PC-9 (cell line): ENCODE results near the gene TAL2. TPM values are rescaled to one million over a fixed set of nuclear protein-coding genes. Genes with fewer than 3 reads are reported as not detected.

ENCODE experiments used
- BruUV-seq: library from RNA; stranded (reverse); fragments of 400-500 nt; replicated peaks from 2 replicates; lab custom pipeline; 2021; lab: Mats Ljungman, UMichigan
- CTCF ChIA-PET: fragments of 300-600 bp; sonication (Branson Sonifier 250); formaldehyde crosslinking; loops from one replicate; lab custom pipeline; 2022; ENCODE audit warnings: antibody characterized with exemption; lab: Charles Lee
- POLR2A ChIA-PET: fragments of 300-600 bp; sonication (Branson Sonifier 250); formaldehyde crosslinking; loops from one replicate; lab custom pipeline; 2022; ENCODE audit warnings: antibody characterized with exemption; ENCODE audit not compliant: unreplicated experiment; lab: Charles Lee
- DNase-seq, 2 experiments: peaks; one replicate each; pipeline versions ENCODE4 v3.0.0 to v3.0.0-alpha.2; 2015 to 2022; ENCODE audit warnings: mixed read lengths in 1 of 2
- H2AFZ ChIP-seq: fragments of 200-600 bp; sonication (generic); 2 replicates; pipeline ENCODE4 v1.8.1; 2017; ENCODE audit warnings: antibody characterized with exemption
- H3F3A ChIP-seq: fragments of 200-600 bp; sonication (generic); 2 replicates; pipeline ENCODE4 v1.8.1; 2017; ENCODE audit warnings: antibody characterized with exemption, mild to moderate bottlenecking, low read depth; ENCODE audit not compliant: insufficient read depth
- H3K27ac ChIP-seq: fragments of 200-600 bp; sonication (generic); 2 replicates; pipeline ENCODE4 v1.6.1; 2016; ENCODE audit warnings: mixed run types
- H3K27me3 ChIP-seq: fragments of 200-600 bp; sonication (generic); 2 replicates; pipeline ENCODE4 v1.6.1; 2016; ENCODE audit warnings: low read depth, mixed run types; ENCODE audit not compliant: insufficient read depth
- H3K36me3 ChIP-seq: fragments of 200-600 bp; sonication (generic); 2 replicates; pipeline ENCODE4 v1.6.1; 2016; ENCODE audit warnings: low read depth, mixed run types
- H3K4me1 ChIP-seq: fragments of 200-600 bp; sonication (generic); replicated peaks from 2 replicates; pipeline ENCODE4 v1.6.1; 2016; ENCODE audit warnings: mixed run types; ENCODE audit not compliant: insufficient read depth
- H3K4me2 ChIP-seq: fragments of 200-600 bp; sonication (generic); 2 replicates; pipeline ENCODE4 v1.6.1; 2017; ENCODE audit warnings: mixed run types
- H3K4me3 ChIP-seq: fragments of 200-600 bp; sonication (generic); 2 replicates; pipeline ENCODE4 v1.6.1; 2016; ENCODE audit warnings: mixed run types
- H3K79me2 ChIP-seq: fragments of 200-600 bp; sonication (generic); 2 replicates; pipeline ENCODE4 v1.6.1; 2017; ENCODE audit warnings: low read depth, mixed run types
- H3K9me2 ChIP-seq: fragments of 200-600 bp; sonication (generic); 2 replicates; pipeline ENCODE4 v1.8.1; 2017; ENCODE audit warnings: mild to moderate bottlenecking; ENCODE audit not compliant: insufficient read depth
- H3K9me3 ChIP-seq: fragments of 200-600 bp; sonication (generic); 2 replicates; pipeline ENCODE4 v1.8.1; 2016; ENCODE audit warnings: low read depth; ENCODE audit not compliant: insufficient read depth
- H4K20me1 ChIP-seq: fragments of 200-600 bp; sonication (generic); 2 replicates; pipeline ENCODE4 v1.8.1; 2017; ENCODE audit not compliant: insufficient read depth
- EZH2 ChIP-seq: fragments of 200-600 bp; sonication (generic); IDR thresholded peaks from 2 replicates; pipeline ENCODE4 v1.8.0; 2017; ENCODE audit warnings: antibody characterized with exemption, low read depth
- intact Hi-C: fragments of 100-400 bp; cut with micrococcal nuclease; formaldehyde crosslinking; loops from one replicate; pipeline ENCODE4 v1.10.0; 2022; ENCODE audit not compliant: unreplicated experiment
- total RNA-seq: library from RNA; stranded (reverse); gene quantifications from 2 replicates; pipeline ENCODE4 v1.2.3, GENCODE V29; 2021
- TF ChIP-seq, protein P1 (sequence below): fragments of 200-600 bp; sonication (generic); conservative IDR thresholded peaks from 2 replicates; pipeline ENCODE4 v1.6.1; 2017; ENCODE audit warnings: mixed run types, antibody characterized with exemption, mild to moderate bottlenecking, moderate library complexity

Gene TAL2
- total RNA-seq, 1 experiment from 2014 or later: not detected

DNA sequence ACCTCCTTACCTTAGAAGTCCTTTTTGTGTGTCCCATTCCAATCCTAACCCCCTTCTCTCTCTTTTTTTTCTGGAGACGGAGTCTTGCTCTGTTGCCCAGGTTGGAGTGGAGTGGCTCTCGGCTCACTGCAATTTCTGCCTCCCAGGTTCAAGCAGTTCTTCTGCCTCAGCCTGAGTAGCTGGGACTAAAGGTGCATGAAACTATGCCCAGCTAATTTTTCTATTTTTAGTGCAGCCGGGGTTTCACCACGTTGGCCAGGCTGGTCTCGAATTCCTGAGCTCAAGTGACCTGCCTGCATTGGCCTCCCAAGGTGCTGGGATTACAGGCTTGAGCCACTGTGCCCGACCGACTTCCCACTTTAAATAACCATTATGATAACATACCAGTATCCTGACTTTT, 49.6 kb downstream of the TAL2 start:
- no peaks in the 10 kb centered on the region for H3K9me3 ChIP-seq
- POLR2A ChIA-PET: no interaction called here
- no peaks in the 10 kb centered on the region for H3K27me3 ChIP-seq
- no peak overlapping the region for H2AFZ ChIP-seq
- H3K79me2 ChIP-seq: no peaks in the 10 kb centered on the region
- H3K9me2 ChIP-seq: no peaks in the 10 kb centered on the region
- TF ChIP-seq, protein P1, sequence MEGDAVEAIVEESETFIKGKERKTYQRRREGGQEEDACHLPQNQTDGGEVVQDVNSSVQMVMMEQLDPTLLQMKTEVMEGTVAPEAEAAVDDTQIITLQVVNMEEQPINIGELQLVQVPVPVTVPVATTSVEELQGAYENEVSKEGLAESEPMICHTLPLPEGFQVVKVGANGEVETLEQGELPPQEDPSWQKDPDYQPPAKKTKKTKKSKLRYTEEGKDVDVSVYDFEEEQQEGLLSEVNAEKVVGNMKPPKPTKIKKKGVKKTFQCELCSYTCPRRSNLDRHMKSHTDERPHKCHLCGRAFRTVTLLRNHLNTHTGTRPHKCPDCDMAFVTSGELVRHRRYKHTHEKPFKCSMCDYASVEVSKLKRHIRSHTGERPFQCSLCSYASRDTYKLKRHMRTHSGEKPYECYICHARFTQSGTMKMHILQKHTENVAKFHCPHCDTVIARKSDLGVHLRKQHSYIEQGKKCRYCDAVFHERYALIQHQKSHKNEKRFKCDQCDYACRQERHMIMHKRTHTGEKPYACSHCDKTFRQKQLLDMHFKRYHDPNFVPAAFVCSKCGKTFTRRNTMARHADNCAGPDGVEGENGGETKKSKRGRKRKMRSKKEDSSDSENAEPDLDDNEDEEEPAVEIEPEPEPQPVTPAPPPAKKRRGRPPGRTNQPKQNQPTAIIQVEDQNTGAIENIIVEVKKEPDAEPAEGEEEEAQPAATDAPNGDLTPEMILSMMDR: no peak
- TF ChIP-seq EZH2: no peak
- H3K4me1 ChIP-seq: no peaks in the 10 kb centered on the region
- no peak overlapping the region for H3K4me3 ChIP-seq
- H3K4me2 ChIP-seq: no peak overlapping the region
- DNase-seq: no peak
- 0 out of 2 replicates have a peak, but pooled peaks cover 6% of the 10 kb centered on the region for H3K36me3 ChIP-seq
- no TSS peak for BruUV-seq
- intact Hi-C loops: no loop called here
- CTCF ChIA-PET: no interaction called here
- no peaks in the 10 kb centered on the region for H4K20me1 ChIP-seq
- H3K27ac ChIP-seq: no peak overlapping the region
- H3F3A ChIP-seq: no peaks in the 10 kb centered on the region

DNA sequence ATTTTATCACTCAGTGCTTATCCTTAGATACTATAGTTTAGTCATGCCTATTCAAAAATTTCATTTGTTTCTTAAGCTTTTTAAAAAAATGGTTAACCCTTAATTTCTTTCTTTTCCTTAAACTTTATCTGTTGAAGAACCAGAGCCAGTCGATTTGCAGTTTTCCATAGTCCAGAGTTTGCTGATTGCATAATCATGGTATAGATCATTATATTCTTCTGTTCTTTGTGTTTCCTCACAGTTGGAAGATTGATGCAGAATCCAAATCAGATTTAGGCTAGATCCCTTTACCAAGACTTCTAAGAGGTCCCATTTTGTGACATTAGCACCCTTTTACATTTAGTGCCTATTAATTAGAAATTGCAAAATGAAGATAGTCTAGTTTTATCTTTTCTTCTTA, 50.0 kb downstream of the TAL2 start:
- H3K27ac ChIP-seq: no peak overlapping the region
- ChIA-PET CTCF (no interaction called here), POLR2A (no interaction called here)
- H3K4me2 ChIP-seq: no peak overlapping the region
- no peaks in the 10 kb centered on the region for H3K79me2 ChIP-seq
- no peaks in the 10 kb centered on the region for H4K20me1 ChIP-seq
- TF ChIP-seq EZH2: no peak
- TF ChIP-seq, protein P1: no peak
- no peak overlapping the region for H2AFZ ChIP-seq
- DNase-seq: no peak
- BruUV-seq: no TSS peak
- H3K27me3 ChIP-seq: no peaks in the 10 kb centered on the region
- H3K9me3 ChIP-seq: no peaks in the 10 kb centered on the region
- H3F3A ChIP-seq: no peaks in the 10 kb centered on the region
- H3K36me3 ChIP-seq: 0 out of 2 replicates have a peak, but pooled peaks cover 6% of the 10 kb centered on the region
- no peaks in the 10 kb centered on the region for H3K9me2 ChIP-seq
- intact Hi-C loops: no loop called here
- H3K4me1 ChIP-seq: no peaks in the 10 kb centered on the region
- H3K4me3 ChIP-seq: no peak overlapping the region

Other genes with a start within 250 kb of the TAL2 start
- 4.2 and 5.6 TPM in 2 replicates for gene FSD1L, start 214.4 kb upstream of the TAL2 start, total RNA-seq
- 25.4 and 32.3 TPM in 2 replicates for gene FKTN, start 104.3 kb upstream of the TAL2 start, total RNA-seq
- 19.0 and 19.5 TPM in 2 replicates for gene TMEM38B, start 32.1 kb downstream of the TAL2 start, total RNA-seq